NT2/D1 (cell line): ENCODE measurements around the gene POLR1D.

Source experiments
- YY1 ChIP-seq: IDR thresholded peaks from 2 replicates; pipeline ENCODE4 v1.6.1; 2011; ENCODE audit not compliant: insufficient read length, insufficient read depth
- ZNF274 ChIP-seq: IDR thresholded peaks from 2 replicates; pipeline ENCODE4 v1.6.1; 2011; ENCODE audit warnings: mild to moderate bottlenecking, low read depth, low read length

GRCh38 chr13:27650312-27650711 is 28.6 kb downstream of the POLR1D start:
- TF ChIP-seq ZNF274 (no peak), YY1 (no peak)
